Measurements from ENCODE around the gene VIT.

VIT gene

GRCh38 chr2:36711741-36712314 lies 15.3 kb downstream of the VIT start:
- no peak for DNase-seq

DNA sequence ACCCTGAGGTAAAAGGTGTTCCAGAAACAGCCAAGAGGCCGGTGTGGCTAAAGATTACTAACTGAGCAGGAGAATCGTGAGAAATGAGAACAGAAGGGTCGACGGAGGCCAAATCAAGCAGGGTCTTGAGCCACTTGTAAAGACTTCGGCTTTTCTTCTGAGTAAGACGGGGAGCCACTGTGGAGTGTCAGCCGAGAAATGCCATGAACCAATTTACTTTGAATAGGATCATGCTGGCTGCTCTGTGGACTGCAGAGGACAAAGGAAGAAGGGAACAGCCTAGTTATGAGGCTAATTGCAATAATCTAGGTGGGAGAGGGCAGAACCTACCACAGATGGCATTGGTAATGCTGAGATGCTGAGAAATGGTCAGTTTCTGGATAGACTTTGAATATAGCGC lies 16.8 kb downstream of the VIT start:
- no peak for DNase-seq

DNA sequence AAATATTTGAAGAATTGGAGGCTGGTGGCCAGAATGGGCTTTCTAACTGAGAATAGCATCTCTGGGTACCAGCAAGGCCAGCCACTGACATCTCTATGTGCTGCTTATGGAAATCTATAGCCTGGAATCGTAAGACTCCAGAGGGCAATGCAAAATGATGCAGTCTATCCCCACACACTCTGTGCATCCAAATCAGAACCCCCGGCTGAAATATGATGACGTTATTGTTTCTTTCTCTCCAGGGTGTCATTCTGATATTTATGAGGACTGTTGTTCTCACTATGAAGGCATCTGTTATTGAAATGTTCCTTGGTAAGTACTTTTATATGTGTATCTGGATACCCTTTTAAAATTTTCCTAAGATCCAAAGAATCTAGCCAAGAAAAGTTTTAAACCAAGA lies 19.6 kb downstream of the VIT start:
- no peak for DNase-seq

DNA sequence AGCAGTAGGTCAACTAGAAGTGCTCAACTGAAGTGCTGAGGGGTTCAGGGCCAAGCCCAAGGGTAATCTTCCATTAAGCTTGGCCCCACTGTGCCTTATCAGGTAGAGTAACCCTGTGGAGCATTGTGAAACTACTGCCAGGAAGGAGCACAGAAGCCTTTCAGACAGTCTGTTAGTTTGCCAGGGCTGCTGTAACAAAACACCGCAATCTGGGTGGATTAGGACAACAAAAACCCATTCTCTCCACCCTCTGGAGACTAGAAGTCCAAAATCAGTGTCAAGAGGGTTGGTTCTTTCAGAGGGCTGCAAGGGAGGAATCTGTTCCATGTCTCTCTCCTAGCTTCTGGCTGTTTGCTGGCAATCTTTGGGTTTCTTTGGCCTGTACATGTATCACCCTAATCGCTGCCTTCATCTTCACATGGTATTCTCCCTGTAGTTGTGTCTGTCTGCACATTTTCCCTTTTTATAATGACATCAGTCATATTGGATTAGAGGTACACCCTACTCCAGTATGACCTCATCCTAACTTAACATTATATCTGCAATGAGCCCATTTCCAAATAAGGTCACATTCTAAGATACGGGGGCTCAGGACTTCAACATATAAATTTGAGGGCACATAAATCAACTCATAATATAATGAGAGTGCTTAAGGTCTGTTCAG lies 21.2 kb downstream of the VIT start:
- no peak for DNase-seq

DNA sequence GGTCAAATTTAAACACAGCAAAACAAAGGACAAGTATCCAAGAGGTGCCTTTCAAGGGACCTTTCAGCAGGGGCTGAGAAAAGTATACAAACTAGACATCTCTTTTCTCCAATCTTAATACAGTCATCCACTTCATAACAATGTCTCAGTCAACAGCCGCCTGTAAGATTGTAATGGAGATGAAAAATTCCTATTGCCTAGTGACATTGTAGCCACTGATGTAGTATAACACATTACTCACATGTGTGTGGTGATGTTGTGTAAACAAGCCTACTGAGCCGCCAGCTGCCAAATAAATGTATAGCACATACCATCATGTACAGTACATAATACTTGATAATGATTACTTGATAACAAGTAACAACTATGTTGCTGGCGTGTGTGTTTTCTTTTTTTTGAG lies 31.0 kb downstream of the VIT start:
- no peak for DNase-seq

DNA sequence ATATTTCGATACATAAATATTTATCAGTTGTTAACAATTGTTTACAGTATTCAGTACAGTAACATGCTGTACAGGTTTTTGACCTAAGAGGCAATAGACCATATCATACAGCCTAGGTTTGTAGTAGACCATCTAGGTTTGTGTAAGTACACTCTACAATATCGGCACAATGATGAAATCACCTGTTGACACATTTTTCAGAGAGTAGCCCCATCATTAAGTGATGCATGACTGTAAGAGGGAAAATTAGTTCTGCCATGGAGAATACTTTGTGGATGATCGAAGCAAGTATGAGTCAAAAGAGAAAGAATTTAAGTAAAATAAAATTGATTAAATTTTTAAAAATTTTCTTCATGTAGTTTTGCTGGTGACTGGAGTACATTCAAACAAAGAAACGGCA lies 32.6 kb downstream of the VIT start:
- DNase-seq: no peak

DNA sequence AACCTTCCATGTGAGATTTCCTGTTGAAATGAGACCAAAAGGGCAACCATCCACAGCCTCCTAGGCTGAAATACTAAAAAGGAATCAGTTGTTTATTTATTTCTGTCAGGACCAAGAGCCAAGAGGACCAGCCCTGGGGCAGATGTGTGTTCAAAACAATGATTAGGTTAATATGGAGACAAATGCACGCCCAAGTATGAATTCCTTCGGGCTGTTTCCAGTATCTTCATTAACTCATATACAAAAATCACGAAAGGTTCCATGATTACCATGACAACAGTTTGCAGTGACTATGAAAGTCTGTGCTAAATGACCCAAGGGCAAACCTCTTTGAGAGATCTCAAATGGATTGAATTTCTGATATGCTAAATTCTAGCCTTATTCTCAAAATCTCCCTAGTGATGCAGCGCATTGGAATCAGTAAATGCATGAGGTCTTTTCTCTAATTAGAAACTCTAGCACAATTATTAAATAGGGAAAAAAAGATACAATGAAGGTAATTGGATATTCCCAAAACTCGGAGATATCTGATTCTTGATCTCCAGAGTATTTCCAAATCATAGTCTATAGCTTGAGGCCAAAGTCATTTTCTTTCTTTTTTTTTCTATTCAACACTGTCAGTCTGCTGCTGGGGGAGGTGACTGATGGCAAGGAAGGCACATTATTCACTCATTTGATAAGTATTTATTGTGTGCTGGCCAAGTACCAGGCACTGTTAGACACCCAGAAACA lies 35.6 kb downstream of the VIT start:
- no peak for DNase-seq

DNA sequence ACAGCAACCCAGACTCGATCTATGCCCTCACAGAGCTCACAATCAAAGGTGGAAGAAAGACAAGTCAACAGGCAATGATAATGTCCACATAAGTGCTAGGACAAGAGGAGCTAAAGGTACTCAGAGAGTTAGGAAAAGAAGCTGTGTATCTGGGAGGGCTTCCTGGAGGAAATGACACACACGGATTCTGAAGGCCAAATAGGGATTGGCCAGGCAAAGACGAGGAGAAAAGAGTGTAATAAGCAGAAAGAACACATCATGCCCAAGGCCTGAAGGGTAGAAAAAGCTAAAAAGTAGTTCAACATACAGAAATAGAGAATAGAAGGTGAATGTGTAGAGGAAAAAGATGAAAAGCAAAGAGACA lies 36.1 kb downstream of the VIT start:
- DNase-seq: no peak

DNA sequence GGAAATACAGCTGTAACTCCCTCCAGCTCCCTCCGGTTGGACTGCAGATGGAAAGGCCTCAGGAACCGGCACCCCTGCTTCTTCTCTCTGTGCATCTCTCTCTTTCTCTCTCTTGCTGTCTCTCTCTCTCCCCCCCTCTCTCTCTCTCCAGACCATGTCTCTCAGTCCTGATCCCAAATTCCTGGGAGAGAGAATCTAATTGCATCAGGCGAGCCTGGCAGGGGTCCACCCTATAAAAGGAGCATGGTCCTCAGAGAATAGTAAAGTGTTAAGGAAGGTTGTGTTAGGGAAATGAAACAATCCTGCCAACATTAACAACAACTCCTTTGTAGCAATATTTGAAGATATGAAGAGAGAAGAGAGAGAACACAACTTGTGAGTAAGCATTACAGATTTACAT lies 36.7 kb downstream of the VIT start:
- DNase-seq: no peak

- DNase-seq: no peak
Measured at GRCh38 chr2:36734304-36734703, 37.8 kb downstream of the VIT start.

DNA sequence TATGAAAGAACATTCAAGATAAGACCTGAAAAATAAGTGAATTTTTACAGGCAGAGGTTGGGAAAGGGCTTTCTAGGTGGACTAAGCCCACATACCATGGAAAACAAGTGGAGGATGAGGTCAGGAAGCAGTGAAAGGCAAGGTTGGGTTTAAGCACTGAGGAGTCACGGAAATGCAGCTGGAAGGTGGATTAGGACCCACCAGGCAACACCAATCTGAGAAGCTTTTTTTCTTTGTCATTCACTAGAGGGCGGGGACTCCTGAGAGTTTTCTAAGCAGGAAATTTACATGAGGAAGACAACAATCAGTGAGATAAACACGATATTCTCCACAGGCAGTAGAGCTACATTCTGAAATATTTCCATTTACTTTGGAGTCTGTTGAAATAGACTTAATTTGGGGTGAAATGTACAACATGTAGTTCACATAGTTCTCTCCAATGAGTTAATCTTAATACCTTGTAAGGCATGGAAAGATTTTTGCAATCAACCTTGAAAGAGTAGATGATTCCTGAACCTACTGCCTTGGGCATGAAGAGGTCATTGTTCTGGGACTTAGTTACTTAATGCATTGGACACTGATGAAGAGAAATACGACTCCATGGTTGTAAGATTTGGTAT lies 40.7 kb downstream of the VIT start:
- DNase-seq: no peak

- DNase-seq: no peak
Measured at GRCh38 chr2:36740061-36740460, 43.6 kb downstream of the VIT start.

DNA sequence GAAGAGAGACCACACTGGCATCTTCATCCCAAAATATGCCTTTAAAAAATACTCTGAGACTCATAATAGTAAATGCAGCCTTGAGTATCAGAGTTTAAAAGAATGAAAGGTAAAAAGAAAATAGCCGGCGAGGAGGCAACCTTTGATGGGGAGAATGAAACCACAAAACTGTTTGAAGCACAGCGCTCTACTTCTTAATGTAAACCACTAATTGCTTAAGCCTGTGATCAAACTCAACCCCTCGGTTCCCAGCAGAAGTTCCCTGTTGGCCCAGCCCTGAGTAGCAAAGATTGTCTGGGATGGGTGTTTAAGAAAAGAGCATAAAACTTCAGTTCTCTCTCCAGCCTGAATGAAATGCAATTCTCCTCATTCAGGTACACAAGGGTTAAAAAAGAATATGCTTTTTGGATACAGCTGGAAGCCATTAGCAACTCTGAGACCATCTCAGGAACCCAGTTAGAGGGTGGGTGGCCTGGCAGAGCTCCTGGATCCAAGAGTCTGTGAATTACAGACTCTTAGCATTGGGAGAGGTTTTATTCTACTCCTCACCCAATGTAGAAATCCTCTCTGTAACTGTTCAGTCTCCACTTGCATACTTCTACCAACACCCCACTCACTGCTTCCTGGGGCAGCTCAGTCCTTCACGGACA lies 44.8 kb downstream of the VIT start:
- no peak for DNase-seq

DNA sequence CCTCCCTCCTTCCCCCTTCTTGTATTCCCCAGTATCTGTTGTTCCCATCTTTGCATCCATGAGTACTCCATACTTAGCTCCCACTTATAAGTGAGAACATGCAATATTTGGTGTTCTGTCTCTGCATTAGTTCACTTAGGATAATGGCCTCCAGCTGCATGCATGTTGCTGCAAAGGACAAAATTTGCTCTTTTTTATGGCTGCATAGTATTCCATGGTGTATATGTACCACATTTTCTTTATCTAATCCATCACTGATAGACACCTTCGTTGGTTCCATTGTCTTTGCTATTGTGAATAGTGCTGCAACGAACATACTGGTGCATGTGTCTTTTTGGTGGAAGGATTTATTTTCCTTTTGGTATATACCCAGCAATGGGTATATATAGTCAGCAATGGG lies 47.4 kb downstream of the VIT start:
- DNase-seq: no peak

DNA sequence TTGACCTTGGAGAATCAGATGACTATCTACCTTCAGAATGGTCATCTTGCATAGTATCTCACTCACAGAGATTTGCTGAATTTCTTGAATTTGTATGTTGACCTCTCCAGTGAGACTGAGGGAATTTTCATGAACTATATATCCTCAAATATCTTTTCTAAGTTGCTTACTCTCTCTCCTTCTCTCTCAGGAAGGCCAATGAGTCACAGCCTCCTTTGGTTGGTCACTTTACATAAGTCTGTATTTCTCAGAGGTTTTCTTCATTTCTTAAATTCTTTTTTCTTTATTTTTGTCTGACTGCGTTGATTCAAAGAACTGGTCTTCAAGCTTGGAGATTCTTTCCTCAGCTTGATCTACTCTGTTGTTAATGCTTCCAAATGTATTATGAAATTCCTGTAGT lies 51.7 kb downstream of the VIT start:
- DNase-seq: no peak

DNA sequence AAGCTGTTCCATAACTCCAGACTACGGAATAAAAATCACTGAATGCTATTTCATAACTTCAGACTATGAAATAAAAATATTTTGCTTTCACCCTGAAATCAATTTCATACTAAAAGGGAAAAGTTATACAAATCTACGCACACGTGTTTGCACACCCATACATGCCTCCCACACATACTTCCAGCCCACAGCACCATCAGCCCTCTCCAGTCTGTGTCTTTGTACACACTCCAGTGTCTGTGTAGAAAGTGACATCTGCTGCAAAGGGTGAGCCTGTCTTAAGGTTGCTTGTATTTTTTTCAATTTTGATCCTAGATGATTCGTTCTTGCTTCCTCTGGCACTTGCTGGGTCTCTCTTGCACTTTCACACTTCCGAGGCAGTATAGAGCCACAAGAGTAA lies 53.6 kb downstream of the VIT start:
- DNase-seq: no peak

GRCh38 chr2:36753706-36754221 lies 57.3 kb downstream of the VIT start:
- no peak for DNase-seq

- no peak for DNase-seq
Measured at GRCh38 chr2:36754578-36754977, 58.1 kb downstream of the VIT start.

- DNase-seq: no peak
Measured at GRCh38 chr2:36756438-36756837, 59.9 kb downstream of the VIT start.

- no peak for DNase-seq
Measured at GRCh38 chr2:36762764-36763490, 66.4 kb downstream of the VIT start.

GRCh38 chr2:36769106-36769505 lies 72.6 kb downstream of the VIT start:
- no peak for DNase-seq

DNA sequence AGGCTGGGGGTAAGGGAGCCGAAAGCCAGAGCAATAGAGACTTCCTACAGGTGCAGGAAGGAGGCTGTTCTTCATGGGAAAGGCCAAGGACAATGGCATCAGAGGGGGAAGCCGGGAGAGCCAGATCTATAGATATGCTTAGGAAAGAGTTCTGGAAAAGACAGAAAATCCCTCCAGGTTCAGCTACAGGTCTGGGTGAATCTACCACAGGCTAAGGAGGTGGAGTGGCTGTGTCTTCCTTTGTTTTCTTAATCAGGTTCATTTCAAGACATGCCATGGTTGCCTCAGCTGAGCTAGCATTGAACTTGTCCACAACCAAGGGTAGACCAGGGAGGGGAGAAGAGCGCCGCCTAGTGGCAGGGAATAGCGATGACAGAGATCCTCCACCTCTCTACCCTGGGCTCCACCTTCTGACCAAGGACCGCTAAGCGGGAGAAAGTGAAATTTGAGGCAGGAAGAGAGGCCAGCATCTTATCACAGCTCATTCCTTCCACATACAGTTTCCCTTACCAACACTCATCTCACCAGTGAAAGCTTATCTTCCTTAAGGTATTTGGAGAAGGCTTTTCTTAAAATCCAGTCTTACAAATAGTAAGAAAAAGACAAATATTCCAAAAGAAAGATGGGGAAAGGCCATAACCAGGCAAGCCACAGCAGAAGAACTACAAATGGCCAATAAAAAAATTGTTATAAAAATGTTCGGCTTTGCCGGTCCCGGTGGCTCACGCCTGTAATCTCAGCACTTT lies 74.2 kb downstream of the VIT start:
- DNase-seq: peak; percentile 52 to 61

All from activated CD4-positive, alpha-beta T cell treated with anti-CD3 and anti-CD28 coated beads, Interleukin-2, amount 50 U/mL, for 48 hours (primary cell).